ENCODE data around the gene STK32A.

STK32A gene

DNA sequence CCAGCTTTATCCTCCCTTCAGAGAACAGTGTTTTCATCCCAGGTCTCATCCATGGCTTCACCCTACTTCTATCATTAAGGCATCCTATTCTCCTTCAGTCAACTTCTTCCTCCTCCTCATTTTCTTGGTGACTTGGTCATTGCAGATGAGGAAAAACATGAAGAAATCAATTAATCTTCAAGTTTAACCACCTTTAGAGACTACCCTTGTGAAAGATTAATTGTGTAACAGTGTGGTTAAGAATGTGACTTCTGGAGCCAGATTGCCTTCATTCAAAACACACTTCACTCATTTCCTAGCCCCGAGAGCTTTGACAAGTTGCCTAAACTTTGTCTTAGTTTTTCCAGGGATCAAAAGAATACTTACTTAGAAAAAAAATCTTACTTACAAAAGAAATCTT lies 110.0 kb downstream of the STK32A start:
- TF ChIP-seq ZNF274 (IDR thresholded peaks at IDR 0.05; ENCODE audit: low read depth, low read length) (no peak), YY1 (IDR thresholded peaks at IDR 0.05; ENCODE audit: insufficient read depth, insufficient read length) (no peak), SUZ12 (IDR thresholded peaks at IDR 0.05; ENCODE audit: extremely low read depth, insufficient read depth, insufficient read length) (no peak)
- Histone ChIP-seq H3K36me3 (ENCODE audit: insufficient read depth, insufficient read length, low read length) (no peaks in the 10 kb centered on the region), H3K4me1 (ENCODE audit: insufficient read depth, insufficient read length) (no peaks in the 10 kb centered on the region), H3K27me3 (ENCODE audit: insufficient read depth, insufficient read length) (no peaks in the 10 kb centered on the region), H3K9me3 (ENCODE audit: insufficient read depth, low read length) (no peaks in the 10 kb centered on the region), H3K4me3 (ENCODE audit: insufficient read length, low read depth) (no peak overlapping the region), H3K9ac (ENCODE audit: insufficient read length, low read depth) (no peak overlapping the region)
- no peak for DNase-seq (ENCODE audit: low read depth, low spot score)

DNA sequence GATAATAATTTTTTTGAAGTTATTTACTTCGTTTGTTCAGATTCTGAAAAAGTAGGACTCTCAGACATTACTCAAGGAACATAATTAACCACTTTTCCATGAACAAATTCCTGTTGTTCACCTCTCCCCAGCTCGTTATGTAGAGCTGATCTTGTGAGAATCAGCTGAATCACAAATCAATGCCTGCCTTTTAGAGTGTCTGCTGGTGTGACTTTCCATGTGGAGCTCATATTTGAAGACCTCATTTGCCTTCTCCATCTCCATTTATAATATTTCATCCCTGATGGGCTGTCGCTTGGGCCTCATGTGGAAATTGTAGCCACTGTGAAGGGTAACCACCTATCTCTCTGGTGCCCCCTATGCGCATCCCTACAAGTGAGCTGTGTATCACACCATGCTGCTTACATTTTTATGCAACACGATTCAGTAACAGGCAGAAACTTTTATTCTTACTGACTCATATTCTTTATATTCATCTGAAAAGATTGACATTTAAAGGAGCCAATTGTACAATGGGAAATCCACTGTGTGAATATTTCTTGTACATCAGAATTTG lies 111.3 kb downstream of the STK32A start:
- no peaks in the 10 kb centered on the region for H3K4me1 ChIP-seq (ENCODE audit: insufficient read depth, insufficient read length)

DNA sequence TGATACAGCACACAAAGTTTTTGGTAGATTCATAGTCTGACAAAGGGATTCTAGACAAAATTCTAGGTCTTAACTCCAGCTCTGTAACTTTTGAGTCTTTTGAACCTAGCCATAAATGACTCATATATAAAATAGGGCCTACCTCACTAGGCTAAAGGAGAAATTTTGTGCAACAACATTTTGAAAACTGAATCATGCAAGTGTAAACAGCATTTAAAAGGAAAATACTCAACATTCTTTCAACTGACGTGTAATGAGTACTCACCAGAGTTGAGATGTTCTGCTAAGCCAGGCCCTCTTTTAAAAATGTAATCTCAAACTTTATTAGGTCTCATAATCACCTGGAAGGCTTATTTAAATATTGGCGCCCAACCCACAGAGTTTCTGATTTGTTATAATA lies 113.2 kb downstream of the STK32A start:
- Histone ChIP-seq H3K9me3 (ENCODE audit: insufficient read depth, low read length) (no peaks in the 10 kb centered on the region), H3K27me3 (ENCODE audit: insufficient read depth, insufficient read length) (no peaks in the 10 kb centered on the region), H3K4me3 (ENCODE audit: insufficient read length, low read depth) (no peak overlapping the region), H3K4me1 (ENCODE audit: insufficient read depth, insufficient read length) (no peaks in the 10 kb centered on the region), H3K36me3 (ENCODE audit: insufficient read depth, insufficient read length, low read length) (no peaks in the 10 kb centered on the region), H3K9ac (ENCODE audit: insufficient read length, low read depth) (no peak overlapping the region)
- no peak for DNase-seq (ENCODE audit: low read depth, low spot score)
- no peak for TF ChIP-seq ZNF274 (IDR thresholded peaks at IDR 0.05; ENCODE audit: low read depth, low read length)
- no peak for TF ChIP-seq SUZ12 (IDR thresholded peaks at IDR 0.05; ENCODE audit: extremely low read depth, insufficient read depth, insufficient read length)
- TF ChIP-seq YY1 (IDR thresholded peaks at IDR 0.05; ENCODE audit: insufficient read depth, insufficient read length) = no peak

More for the DNA sequence above, 111.3 kb downstream of the STK32A start:
- DNase-seq (ENCODE audit: low read depth, low spot score) = no peak
- no peaks in the 10 kb centered on the region for H3K9me3 ChIP-seq (ENCODE audit: insufficient read depth, low read length)
- no peak for TF ChIP-seq ZNF274 (IDR thresholded peaks at IDR 0.05; ENCODE audit: low read depth, low read length)
- TF ChIP-seq SUZ12 (IDR thresholded peaks at IDR 0.05; ENCODE audit: extremely low read depth, insufficient read depth, insufficient read length) = no peak
- TF ChIP-seq YY1 (IDR thresholded peaks at IDR 0.05; ENCODE audit: insufficient read depth, insufficient read length) = no peak
- no peaks in the 10 kb centered on the region for H3K36me3 ChIP-seq (ENCODE audit: insufficient read depth, insufficient read length, low read length)
- H3K4me3 ChIP-seq (ENCODE audit: insufficient read length, low read depth) = no peak overlapping the region
- no peak overlapping the region for H3K9ac ChIP-seq (ENCODE audit: insufficient read length, low read depth)
- H3K27me3 ChIP-seq (ENCODE audit: insufficient read depth, insufficient read length) = no peaks in the 10 kb centered on the region

DNA sequence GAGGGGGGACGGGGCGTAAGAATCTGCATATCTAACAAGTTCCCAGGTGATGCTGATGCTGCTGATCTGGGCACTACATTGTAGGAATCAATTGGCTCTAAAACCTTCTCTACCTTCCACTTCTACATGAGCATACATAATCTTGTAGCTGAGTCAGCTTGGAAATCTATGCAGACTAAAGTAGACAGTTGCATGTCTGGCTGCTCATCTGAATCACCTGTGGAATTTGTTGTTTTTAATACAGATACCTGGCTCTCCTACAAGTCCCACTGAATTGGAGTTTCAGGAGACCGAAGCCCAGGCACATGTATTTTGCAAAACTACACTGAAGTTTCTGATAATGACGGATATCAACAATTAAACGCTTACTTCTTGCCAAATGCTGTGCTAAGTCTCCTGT lies 113.6 kb downstream of the STK32A start:
- H3K4me3 ChIP-seq (ENCODE audit: insufficient read length, low read depth) = no peak overlapping the region
- no peaks in the 10 kb centered on the region for H3K9me3 ChIP-seq (ENCODE audit: insufficient read depth, low read length)
- TF ChIP-seq ZNF274 (IDR thresholded peaks at IDR 0.05; ENCODE audit: low read depth, low read length) (no peak), SUZ12 (IDR thresholded peaks at IDR 0.05; ENCODE audit: extremely low read depth, insufficient read depth, insufficient read length) (no peak), YY1 (IDR thresholded peaks at IDR 0.05; ENCODE audit: insufficient read depth, insufficient read length) (no peak)
- H3K4me1 ChIP-seq (ENCODE audit: insufficient read depth, insufficient read length) = no peaks in the 10 kb centered on the region
- DNase-seq (ENCODE audit: low read depth, low spot score) = no peak
- H3K9ac ChIP-seq (ENCODE audit: insufficient read length, low read depth) = no peak overlapping the region
- H3K36me3 ChIP-seq (ENCODE audit: insufficient read depth, insufficient read length, low read length) = no peaks in the 10 kb centered on the region
- H3K27me3 ChIP-seq (ENCODE audit: insufficient read depth, insufficient read length) = no peaks in the 10 kb centered on the region

DNA sequence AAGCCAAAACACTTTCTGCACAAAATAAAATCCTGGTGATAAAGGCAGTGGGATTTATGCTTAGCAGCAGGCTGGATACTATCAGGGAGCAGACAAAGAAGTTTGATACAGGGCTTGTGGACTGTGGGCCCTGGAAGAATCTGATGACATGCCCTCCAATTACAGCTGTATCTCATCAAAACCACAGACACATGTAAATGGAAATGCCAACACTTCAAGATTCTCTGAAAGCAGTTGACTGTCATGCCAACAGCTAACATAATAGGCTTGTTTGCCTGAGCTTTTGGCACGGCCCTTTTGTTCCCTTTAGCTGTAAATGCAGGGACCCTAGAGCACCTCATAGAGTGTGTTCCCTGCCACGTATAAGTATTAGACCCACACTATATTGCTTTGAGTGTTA lies 114.4 kb downstream of the STK32A start:
- Histone ChIP-seq H3K4me1 (ENCODE audit: insufficient read depth, insufficient read length) (no peaks in the 10 kb centered on the region), H3K9me3 (ENCODE audit: insufficient read depth, low read length) (no peaks in the 10 kb centered on the region), H3K4me3 (ENCODE audit: insufficient read length, low read depth) (no peak overlapping the region), H3K27me3 (ENCODE audit: insufficient read depth, insufficient read length) (no peaks in the 10 kb centered on the region), H3K36me3 (ENCODE audit: insufficient read depth, insufficient read length, low read length) (no peaks in the 10 kb centered on the region), H3K9ac (ENCODE audit: insufficient read length, low read depth) (no peak overlapping the region)
- TF ChIP-seq ZNF274 (IDR thresholded peaks at IDR 0.05; ENCODE audit: low read depth, low read length) (no peak), SUZ12 (IDR thresholded peaks at IDR 0.05; ENCODE audit: extremely low read depth, insufficient read depth, insufficient read length) (no peak), YY1 (IDR thresholded peaks at IDR 0.05; ENCODE audit: insufficient read depth, insufficient read length) (no peak)
- DNase-seq (ENCODE audit: low read depth, low spot score) = no peak

DNA sequence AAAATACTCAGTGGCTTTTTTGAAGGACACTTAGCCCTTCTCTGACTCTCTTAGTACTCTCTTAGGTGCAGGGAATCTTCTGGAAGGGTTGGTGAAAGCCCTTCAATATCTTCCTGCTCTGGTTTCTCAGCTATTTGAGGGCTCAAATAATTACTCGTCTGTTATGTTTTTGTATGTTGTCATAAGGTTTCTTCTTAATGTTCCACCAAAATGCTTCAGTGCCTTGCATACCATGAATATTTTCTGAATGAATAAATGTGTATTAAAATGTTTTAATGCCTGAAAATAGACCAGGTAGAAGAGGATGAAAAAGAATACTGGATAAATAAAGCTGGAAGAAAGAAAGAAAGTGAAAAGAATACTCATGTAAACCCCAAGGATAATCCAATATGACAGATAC lies 124.3 kb downstream of the STK32A start:
- Histone ChIP-seq H3K9me3 (ENCODE audit: insufficient read depth, low read length) (no peaks in the 10 kb centered on the region), H3K9ac (ENCODE audit: insufficient read length, low read depth) (no peak overlapping the region), H3K4me1 (ENCODE audit: insufficient read depth, insufficient read length) (no peaks in the 10 kb centered on the region), H3K27me3 (ENCODE audit: insufficient read depth, insufficient read length) (no peaks in the 10 kb centered on the region), H3K4me3 (ENCODE audit: insufficient read length, low read depth) (no peak overlapping the region), H3K36me3 (ENCODE audit: insufficient read depth, insufficient read length, low read length) (no peaks in the 10 kb centered on the region)
- TF ChIP-seq YY1 (IDR thresholded peaks at IDR 0.05; ENCODE audit: insufficient read depth, insufficient read length) (no peak), ZNF274 (IDR thresholded peaks at IDR 0.05; ENCODE audit: low read depth, low read length) (no peak), SUZ12 (IDR thresholded peaks at IDR 0.05; ENCODE audit: extremely low read depth, insufficient read depth, insufficient read length) (no peak)
- DNase-seq (ENCODE audit: low read depth, low spot score) = no peak

DNA sequence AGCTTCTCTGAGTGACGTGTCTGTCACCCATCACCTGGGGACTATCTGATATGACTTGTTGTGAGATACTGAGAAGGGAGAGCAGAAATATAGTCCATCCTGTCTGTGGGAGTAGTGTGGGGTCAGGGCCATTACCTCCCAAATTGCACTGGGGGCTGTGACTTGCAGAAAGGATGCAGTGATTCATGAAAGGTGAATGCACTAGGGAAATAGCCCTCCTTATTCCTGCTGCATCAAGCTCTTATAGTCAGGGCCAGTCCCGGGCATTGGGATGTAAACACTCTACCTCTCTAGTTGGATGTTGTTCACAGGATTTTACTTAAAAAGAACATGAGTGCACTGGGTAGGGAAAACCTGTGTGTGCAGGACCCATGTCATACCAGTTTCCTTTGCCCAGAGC lies 124.8 kb downstream of the STK32A start:
- Histone ChIP-seq H3K9me3 (ENCODE audit: insufficient read depth, low read length) (no peaks in the 10 kb centered on the region), H3K4me3 (ENCODE audit: insufficient read length, low read depth) (no peak overlapping the region), H3K27me3 (ENCODE audit: insufficient read depth, insufficient read length) (no peaks in the 10 kb centered on the region), H3K4me1 (ENCODE audit: insufficient read depth, insufficient read length) (no peaks in the 10 kb centered on the region), H3K36me3 (ENCODE audit: insufficient read depth, insufficient read length, low read length) (no peaks in the 10 kb centered on the region), H3K9ac (ENCODE audit: insufficient read length, low read depth) (no peak overlapping the region)
- no peak for TF ChIP-seq YY1 (IDR thresholded peaks at IDR 0.05; ENCODE audit: insufficient read depth, insufficient read length)
- TF ChIP-seq SUZ12 (IDR thresholded peaks at IDR 0.05; ENCODE audit: extremely low read depth, insufficient read depth, insufficient read length) = no peak
- no peak for TF ChIP-seq ZNF274 (IDR thresholded peaks at IDR 0.05; ENCODE audit: low read depth, low read length)
- DNase-seq (ENCODE audit: low read depth, low spot score) = no peak
